A549 treated with CpdA at 1 μM for 4 hours (cell line): Measurements from ENCODE around the gene GPD1L. TPM values are rescaled to one million over a fixed set of nuclear protein-coding genes. Genes with fewer than 3 reads are reported as not detected.

Experiments used
- total RNA-seq: library from RNA; stranded (reverse); fragments of 200-300 nt; extraction: Qiagen RNA extraction; gene quantifications from 5 replicates; pipeline ENCODE4 v1.2.3, GENCODE V29; 2022; ENCODE audit warnings: low read depth

Gene GPD1L
- 15.3 to 22.7 TPM (median 18.2 TPM) in 5 replicates for total RNA-seq

DNA sequence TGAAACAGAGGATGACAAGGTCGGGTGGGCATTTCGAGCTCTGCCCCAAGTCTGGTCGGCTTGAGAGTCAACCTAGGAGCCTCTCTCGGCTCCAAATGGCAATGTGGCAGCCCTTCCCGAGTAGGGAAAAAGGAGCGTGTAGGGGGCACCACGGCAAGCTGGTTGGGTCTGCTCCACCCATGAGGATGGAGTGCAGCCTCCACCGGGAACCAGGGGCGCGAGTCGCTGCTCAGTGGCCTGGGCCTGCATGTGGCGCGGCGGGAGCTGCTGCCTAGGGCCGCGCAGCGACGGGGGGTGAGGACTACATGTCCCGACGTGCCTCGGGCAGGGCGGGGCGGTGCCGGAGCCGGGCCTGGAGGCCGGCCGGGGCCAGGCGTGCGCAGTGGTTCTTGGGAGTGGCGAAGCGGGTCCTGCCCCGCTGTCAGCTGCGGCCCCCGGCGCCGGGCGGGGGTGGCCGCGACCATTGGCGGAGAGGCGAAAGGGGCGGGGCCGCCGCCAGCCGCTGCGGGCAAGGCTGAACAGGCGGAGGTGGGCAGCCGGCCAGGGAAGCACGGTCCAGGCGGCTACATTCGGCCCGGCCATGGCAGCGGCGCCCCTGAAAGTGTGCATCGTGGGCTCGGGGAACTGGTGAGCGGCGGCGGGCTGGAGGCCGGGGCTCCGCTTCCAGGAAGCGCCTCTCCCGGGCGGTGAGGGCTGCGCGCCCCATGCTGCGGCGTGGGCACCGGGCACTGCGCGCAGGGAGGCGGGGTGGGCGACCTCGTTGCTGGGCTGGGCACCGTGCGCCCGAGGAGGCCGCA lies at the start of gene GPD1L:
GPD1L (plus strand) TSS at position 489 of the 797 bp plus-strand sequence; CDS start at position 581, 92 bp downstream.

Other genes with a start within 250 kb of the GPD1L start
- 15.1 to 18.5 TPM (median 15.5 TPM) in 5 replicates for gene OSBPL10, start 125.4 kb upstream of the GPD1L start, total RNA-seq
- gene ZNF860, start 124.9 kb upstream of the GPD1L start, total RNA-seq, result 0.91 to 1.4 TPM (median 0.94 TPM) in 5 replicates
- gene CMTM8, start 132.1 kb downstream of the GPD1L start, total RNA-seq, result 6.2 to 10.7 TPM (median 9.7 TPM) in 5 replicates